Liver (tissue), 3 donors: ENCODE data around the gene SERPING1.

Experiments used
- CTCF ChIP-seq: fragments of 150-350 bp; IDR thresholded peaks from 2 replicates; pipeline ENCODE4 v1.5.1; 2017; ENCODE audit warnings: improper control_type of control experiment, low read depth, low read length; ENCODE audit not compliant: missing input control
- FOXA1 ChIP-seq: IDR thresholded peaks from 2 replicates; pipeline ENCODE4 v1.6.1; 2016; ENCODE audit warnings: antibody characterized with exemption
- GABPA ChIP-seq, 2 donors: IDR thresholded peaks in 1 of 2; conservative IDR thresholded peaks in 1 of 2; 2 replicates each; pipeline ENCODE4 v1.6.1; 2016; ENCODE audit warnings: antibody characterized with exemption in 2 of 2, mild to moderate bottlenecking in 1 of 2, moderate library complexity in 1 of 2
- JUND ChIP-seq, 2 donors: IDR thresholded peaks; 2 replicates each; pipeline ENCODE4 v1.6.1; 2016; ENCODE audit warnings: antibody characterized with exemption in 2 of 2
- MAX ChIP-seq: IDR thresholded peaks from 2 replicates; pipeline ENCODE4 v1.6.1; 2016; ENCODE audit warnings: antibody characterized with exemption
- SP1 ChIP-seq: IDR thresholded peaks from 2 replicates; pipeline ENCODE4 v1.6.1; 2018; ENCODE audit warnings: antibody characterized with exemption, mild to moderate bottlenecking
- TAF1 ChIP-seq: conservative IDR thresholded peaks from 2 replicates; pipeline ENCODE4 v1.6.1; 2016; ENCODE audit warnings: antibody characterized with exemption, mild to moderate bottlenecking
- donor health status: healthy.
- donor health status: healthy.

GRCh38 chr11:57638005-57638781, 40.7 kb downstream of the SERPING1 start:
- TF ChIP-seq CTCF (no peak), TAF1 (no peak), JUND (IDR thresholded peaks at IDR 0.05) (no peak), MAX (no peak), FOXA1 (no peak), SP1 (no peak), GABPA (IDR thresholded peaks at IDR 0.05 in 1 of 2, conservative IDR thresholded peaks at IDR 0.05 in 1 of 2) (no peak)
